Measurements from ENCODE around the gene STXBP6.

STXBP6 gene

GRCh38 chr14:24831677-24832076 lies 218.3 kb downstream of the STXBP6 start:
- DNase-seq (ENCODE audit: low read depth): no peak

GRCh38 chr14:24829862-24830261 lies 220.1 kb downstream of the STXBP6 start:
- DNase-seq (ENCODE audit: low read depth): no peak

DNA sequence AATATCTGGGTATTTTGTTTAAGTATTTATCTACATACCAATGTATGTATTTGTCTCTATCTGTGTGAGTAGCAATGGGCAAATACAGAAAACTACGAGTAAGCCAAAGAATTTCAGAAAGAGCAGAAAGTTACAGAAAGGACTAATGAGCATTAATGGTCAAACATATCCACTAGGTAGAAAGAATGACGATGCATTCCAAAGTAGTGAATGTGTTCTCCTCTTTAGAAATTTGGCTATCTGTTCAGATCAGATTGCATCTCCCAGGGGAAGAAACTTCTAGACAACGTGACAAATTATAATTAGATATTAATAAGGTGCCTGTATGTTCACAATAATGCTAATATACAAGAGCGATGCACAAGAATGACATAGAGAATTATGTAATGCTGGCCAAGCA lies 221.5 kb downstream of the STXBP6 start:
- no peak for DNase-seq (ENCODE audit: low read depth)

DNA sequence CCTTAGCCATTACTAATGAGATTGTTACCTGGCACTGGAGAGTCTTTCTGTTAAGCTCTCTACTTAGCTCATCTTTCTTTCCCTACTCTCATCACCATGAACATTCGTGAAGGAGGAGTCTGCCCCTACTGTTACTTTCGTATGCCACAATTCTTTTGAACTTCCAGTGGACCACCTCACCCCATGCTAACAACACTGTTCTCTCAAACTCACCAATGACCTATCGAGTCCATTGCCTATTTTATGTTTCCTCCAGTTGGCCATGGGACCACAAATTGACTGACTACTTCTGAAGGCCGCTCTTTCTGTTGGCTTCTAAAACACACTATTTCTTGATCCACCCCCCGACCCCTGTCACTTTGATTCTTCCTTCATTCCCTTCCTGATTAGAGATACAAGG lies 223.6 kb downstream of the STXBP6 start:
- DNase-seq (ENCODE audit: low read depth): no peak

DNA sequence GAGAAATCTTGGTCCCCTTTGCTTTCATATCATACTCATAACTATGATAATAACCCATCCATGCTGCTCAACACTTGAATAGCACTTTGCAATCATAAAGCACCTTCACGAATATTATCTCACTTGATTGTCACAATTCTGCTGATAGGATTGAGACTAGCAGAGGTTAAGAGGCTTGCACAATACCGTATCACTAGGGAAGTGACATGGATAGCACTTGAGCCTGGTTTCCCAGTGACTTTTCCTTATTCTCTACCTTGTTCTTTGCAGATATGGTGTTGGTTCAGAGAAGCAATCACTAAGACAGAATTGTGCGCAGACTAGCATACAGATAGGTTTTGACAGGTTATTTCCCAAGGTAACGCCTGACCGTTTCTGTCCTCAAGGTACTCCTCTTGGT lies 229.3 kb downstream of the STXBP6 start:
- no peak for DNase-seq (ENCODE audit: low read depth)

DNA sequence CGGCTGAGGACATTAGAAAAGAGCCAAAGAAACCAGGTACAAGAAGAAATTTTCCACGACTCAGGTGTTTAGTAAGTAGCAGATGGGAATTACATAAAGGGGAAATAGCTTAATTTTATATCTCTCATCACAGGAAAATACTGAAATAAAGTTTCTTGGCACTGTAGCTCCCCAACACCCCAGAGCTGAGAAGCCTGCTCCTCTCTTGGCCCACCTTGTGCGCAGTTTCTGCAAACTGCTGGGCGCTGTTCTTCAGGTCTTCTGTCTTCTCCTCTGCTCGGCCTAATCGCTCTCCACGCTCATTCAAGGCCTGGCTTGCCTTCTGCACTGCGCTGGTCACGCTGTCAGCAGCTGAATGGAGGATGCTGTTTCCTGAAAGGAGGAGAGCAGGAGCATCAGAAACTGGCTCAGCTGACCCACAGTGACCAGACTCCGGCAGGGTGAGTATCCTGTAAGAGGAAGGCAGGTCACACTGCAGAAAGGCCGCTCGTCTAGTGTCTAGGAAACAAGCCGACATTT lies 231.1 kb downstream of the STXBP6 start:
- no peak for DNase-seq (ENCODE audit: low read depth)

DNA sequence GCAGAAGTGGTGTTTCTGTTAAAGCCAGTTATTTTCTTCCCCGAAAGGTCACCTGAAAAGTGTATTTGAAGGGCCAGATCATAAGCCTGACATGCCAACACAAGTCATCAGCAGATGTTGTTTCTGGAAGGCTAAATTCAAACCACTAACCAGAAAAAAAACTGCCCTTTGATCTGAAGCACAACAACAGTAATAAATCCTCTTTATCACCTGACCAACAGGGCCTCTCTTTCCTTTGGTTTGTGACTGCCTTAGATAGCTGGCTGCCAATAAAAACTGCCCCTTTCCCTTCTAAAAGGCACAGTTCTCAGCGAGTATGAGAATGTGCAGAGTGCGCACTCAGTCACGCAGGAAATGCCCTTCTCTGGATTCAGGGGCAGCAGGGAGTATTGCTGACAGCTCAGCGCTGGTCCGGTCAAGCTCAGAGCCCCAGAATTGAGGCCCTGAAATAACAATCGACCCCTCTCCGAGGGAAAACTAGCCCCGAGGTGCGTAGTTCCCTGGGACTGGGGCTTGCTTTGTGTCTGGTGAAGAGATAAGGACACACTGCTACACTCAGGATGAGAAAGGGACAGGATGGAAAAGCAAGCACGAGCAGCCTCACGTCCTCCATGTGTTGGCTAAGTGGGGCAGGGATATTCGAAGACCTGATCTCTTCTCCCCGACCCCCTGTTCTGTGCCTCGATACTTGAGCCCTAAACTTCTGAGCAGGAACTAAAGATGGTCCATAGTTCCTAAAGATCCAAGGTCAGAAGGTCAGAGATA lies 231.7 kb downstream of the STXBP6 start:
- no peak for DNase-seq (ENCODE audit: low read depth)

- no peak for DNase-seq (ENCODE audit: low read depth)
These were observed 232.5 kb downstream of the STXBP6 start for GRCh38 chr14:24817212-24818057.

DNA sequence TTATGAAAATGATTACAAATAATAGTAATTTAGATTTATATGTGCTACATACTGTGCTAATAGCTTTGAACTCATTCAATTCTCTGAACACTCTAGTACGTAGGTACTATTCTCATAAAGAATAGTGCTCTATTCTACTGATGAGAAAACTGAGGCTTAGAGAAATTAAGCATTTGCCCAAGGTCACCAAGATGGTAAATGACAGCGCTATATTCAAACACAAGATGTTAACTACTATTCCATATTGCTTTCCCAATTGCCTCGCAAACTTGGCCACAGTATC lies 233.1 kb downstream of the STXBP6 start:
- no peak for DNase-seq (ENCODE audit: low read depth)

DNA sequence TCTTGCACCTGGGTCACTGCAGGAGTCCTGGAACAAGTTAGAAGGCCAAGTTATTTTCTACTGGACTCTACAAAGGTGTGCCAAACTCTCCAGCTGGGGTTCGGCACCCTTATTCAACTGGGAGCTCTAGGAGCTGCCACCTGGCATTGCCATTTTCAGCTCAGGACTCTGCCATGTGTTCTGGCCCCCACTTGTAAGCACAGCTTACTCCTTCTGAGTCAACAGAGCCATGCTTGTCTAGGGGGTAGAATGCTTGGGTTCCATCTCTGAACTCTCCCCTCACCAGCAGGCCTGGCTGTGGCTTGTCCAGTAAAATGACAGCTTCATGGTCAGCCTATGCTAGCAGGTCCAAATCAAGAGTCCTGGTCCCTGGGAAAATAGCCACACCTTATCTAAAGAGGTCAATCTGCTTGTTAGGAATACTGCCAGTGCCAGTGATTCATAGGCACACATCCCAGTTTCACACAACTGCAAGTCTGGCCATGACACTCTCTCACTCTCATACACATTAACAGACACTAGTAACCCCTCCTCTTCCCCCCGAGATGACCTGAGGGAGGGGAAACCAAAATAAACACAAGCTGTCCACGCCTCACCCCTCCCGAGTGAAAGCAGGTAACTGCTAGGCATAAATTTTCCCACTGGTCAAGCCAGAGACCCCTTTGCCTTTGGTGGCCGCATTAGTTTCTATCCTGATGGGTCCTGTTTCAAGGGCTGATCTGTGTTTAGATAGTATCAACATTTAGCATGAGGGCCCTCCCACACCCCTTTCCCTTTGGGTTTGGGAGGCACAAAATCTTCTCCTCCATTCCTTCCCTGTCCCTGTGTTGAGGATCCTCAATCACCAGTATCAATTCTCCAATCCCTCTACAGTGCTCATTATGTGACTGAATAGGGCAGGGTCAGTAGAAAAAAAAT lies 233.7 kb downstream of the STXBP6 start:
- no peak for DNase-seq (ENCODE audit: low read depth)

GRCh38 chr14:24815543-24815942 lies 234.4 kb downstream of the STXBP6 start:
- no peak for DNase-seq (ENCODE audit: low read depth)

DNA sequence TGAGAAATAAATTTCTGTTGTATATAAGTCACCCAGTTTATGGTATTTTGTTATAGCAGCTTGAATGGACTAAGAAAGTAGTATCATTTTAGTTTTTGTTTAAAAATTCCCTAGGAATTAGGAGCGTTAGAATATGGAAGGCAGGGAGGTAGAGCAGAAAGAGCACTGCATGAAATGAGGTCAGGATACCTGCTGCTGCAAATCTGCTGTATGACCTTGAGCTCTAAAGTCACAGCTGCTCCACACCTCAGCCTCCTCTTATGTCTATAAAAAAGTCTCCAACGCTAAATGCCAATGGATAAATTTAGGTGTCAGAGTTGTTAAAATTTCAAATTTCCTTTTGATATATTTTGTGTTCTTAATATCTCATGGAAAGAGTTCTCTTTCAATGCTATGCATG lies 235.0 kb downstream of the STXBP6 start:
- DNase-seq (ENCODE audit: low read depth): no peak

GRCh38 chr14:24814346-24814745 lies 235.6 kb downstream of the STXBP6 start:
- no peak for DNase-seq (ENCODE audit: low read depth)

DNA sequence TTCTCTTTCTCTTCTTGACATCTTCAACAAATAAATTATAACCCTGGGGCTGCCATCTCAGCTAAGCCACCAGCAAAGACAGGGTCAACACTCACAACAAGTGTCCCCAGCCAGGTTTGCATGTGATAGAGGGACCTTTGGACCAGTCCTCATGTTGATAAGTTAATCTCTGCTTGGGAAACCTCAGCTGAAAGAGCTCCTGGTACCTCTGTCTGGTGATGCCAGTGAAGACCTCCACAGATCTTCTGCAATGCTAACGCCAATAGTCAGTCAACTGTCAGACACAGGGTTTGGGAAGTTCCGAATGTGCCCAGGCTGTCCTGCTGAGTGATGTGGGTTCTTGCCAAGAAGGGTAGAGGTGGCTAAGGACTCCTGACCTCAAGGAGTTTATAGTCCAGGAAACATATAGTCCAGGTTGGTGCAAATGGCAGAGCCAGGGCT lies 236.1 kb downstream of the STXBP6 start:
- DNase-seq (ENCODE audit: low read depth): no peak

- DNase-seq (ENCODE audit: low read depth): no peak
These were observed 236.7 kb downstream of the STXBP6 start for GRCh38 chr14:24813089-24813815.

- no peak for DNase-seq (ENCODE audit: low read depth)
These were observed 240.8 kb downstream of the STXBP6 start for GRCh38 chr14:24809135-24809534.

- DNase-seq (ENCODE audit: low read depth): no peak
These were observed 241.5 kb downstream of the STXBP6 start for GRCh38 chr14:24808412-24808811.

GRCh38 chr14:24806061-24806678 lies 243.8 kb downstream of the STXBP6 start:
- DNase-seq (ENCODE audit: low read depth): no peak

DNA sequence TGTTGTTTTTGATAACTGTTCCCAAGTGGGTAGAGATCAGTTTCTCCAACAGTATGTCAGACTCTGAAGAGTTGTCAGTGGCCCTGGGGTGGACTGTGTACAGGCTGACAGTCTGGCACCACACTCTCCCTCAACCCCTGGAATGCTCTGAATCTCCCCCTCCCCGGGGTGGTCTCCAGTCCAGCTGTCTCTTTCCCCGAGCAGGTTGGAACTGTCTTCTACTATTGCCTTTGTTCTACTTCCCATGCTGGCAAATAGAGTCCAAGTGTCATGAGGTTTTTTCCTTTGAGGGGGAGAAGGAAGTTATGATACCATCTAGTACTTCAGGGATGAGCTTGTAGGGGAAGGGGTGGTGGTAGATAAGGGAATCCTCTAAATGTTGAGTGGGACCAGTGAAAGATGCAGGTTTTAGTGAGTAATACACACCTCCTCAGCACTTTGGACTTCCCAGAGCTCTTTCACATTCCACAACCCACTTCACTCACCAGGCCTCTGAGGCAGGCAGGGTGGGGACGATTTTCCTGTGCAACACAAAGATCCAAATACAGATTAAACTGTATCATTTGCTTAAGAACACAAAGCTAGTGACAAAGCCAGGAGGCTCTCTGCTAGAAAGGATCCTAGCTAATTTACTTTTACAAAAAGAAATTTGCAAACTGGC lies 245.3 kb downstream of the STXBP6 start:
- no peak for DNase-seq (ENCODE audit: low read depth)

DNA sequence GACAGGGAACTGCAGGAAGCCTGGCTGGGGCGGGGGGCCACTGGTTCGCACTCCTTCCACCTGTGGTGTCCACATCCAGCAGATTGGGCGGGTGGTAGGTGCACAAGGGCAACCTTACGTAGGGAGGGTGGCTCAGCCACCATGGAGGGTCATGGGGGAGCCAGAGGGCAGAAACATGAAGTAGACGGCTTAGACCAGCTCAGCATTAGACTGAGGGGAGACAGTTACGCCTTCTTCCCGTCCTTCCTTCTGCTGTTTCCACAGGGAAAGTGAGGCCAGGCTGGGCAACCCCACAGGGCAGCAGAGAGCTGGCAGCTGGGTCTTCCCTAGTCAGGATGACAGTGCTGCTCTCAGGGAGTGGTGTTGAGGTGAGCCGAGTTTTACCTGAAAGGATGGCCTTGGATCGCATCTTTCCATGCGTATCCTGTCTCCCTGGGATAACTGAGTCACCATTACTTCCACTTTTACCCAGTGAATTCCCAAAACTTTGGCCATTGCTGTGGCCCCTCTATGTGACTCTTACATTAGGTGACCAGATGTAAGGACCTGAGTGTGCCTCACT lies 245.9 kb downstream of the STXBP6 start:
- no peak for DNase-seq (ENCODE audit: low read depth)

Data from GM04504 (cell line).